ENCODE measurements around the gene LCA5L.
"Not testable (repeated sequence)": the region's sequence is repeated elsewhere in the genome, so short reads cannot be mapped to it uniquely, and the experiment has no call there.

LCA5L gene

DNA sequence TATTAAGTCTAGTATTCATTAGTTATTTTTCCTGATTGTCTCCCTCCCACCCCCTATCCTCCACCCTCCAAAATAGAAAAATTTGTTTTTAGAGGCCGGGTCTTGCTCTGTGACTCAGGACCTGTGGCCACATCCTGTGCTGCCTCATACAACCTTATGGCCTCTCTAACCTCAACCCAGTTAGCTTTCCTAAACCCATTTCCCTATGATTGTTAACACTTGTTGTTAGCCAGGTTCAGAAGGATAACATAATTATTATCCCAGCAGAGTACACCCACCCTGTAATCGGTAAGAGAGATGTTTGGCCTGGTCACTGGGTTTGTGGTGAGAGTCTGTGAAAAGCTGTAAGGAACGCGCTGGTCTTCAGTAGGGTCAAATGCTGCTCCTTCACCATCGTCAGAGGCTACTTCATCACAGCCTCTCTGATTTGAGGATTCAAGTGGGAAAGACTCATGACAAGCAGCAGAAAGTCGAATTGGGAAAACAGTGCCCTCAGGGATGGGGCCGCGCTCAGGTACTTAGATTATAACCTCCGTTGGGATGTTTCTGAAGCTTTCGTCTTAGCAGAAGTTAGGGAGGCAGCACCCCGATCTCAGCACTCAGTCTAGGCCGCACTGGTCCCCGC lies 60.8 kb downstream of the LCA5L start:
- DNase-seq (ENCODE audit: insufficient read length): no peak
- TF ChIP-seq TAF1 (IDR thresholded peaks at IDR 0.05; ENCODE audit: borderline replicate concordance, low read depth, low read length): no peak
- no peak for FAIRE-seq

DNA sequence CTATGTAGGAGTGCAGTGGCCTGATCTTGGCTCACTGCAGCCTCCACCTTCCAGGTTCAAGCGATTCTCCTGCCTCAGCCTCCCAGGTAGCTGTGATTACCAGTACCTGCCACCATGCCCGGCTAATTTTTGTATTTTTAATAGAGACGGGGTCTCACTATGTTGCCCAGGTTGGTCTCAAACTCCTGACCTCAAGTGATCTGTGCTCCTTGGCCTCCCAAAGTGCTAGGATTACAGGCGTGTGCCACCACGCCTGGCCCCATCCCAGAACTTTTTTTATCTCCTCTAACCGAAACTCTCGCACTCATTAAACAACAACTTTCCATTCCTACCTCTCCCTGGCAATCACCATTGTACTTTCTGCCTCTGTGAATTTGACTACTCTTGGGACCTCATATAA lies 63.5 kb downstream of the LCA5L start:
- FAIRE-seq; DNase-seq (ENCODE audit: insufficient read length): not testable (repeated sequence)

DNA sequence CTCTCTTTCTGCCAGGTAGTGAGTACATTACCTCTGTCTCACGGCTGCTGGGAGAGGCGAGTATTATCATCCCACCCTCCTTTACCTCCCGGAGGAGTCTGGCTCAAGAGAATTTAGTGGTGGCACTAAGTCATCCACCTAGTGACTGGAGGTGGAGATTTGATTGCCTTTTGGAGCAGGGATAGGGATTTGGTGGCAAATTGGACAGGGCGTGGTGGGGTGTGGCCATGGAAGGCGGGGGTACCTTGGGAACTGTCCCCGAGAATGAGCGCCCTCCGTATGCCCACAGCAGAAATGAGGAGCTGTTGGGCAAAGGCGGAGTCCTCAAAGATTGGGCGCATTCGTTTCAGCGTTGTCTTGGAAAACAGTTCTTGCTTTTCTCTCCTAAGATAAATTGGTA lies 64.6 kb downstream of the LCA5L start:
- DNase-seq (ENCODE audit: insufficient read length) (no peak), FAIRE-seq (no peak)
- TF ChIP-seq POLR2AphosphoS5 (IDR thresholded peaks at IDR 0.05; ENCODE audit: low read depth, low read length) (no peak), TAF1 (IDR thresholded peaks at IDR 0.05; ENCODE audit: borderline replicate concordance, low read depth, low read length) (no peak), POLR2A (IDR thresholded peaks at IDR 0.05; ENCODE audit: low read depth, low read length) (no peak)

DNA sequence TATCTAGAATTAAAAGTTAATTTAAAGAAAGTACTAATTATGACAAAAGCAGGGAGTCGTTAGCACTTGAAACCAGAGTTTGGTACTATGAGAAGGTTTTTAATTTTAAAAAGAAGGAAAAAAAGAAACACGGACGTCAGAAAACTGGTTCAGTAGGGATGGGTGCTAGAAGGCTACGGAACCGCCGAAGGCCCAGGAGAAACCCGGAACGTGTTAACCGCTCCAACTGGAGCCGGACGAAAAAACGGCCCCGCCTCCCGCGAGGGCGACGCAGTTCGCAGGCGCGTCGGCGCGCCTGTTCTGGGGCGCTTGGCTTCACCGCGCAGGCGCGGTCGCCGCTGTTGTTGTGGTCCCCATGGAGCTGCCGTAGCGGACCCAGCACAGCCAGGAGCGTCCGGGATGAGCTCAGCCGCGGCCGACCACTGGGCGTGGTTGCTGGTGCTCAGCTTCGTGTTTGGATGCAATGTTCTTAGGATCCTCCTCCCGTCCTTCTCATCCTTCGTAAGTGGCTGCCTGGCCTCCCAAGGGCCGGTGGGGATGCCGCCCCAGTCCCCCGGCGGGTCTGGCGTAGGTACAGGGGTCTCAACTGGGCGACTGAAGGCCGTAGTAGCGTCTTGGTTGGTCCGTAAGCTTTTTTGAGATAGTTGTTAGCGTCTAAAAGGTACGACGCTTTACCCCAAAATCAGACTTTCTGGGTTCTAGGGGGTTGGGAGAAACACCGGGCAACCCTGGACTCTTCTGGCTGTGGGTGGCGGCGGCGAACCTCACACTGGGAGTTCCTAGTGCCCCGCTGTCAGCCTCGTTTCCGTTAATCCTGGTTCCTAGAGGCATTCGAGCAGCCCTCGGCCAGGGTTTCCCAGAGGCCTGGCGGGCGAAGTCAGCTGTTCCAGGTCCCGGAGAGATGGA lies 65.3 kb downstream of the LCA5L start:
- DNase-seq (ENCODE audit: insufficient read length) (peak; percentile 89), FAIRE-seq (peak; percentile 96)
- TF ChIP-seq POLR2A (IDR thresholded peaks at IDR 0.05; ENCODE audit: low read depth, low read length): peak; percentile 53; the same call in 1 of the 2 replicates
- peak; percentile 60; the same call in 1 of the 2 replicates for TF ChIP-seq POLR2AphosphoS5 (IDR thresholded peaks at IDR 0.05; ENCODE audit: low read depth, low read length)
- TF ChIP-seq TAF1 (IDR thresholded peaks at IDR 0.05; ENCODE audit: borderline replicate concordance, low read depth, low read length): 0 out of 2 replicates have a peak, but pooled peaks have one; percentile 54

DNA sequence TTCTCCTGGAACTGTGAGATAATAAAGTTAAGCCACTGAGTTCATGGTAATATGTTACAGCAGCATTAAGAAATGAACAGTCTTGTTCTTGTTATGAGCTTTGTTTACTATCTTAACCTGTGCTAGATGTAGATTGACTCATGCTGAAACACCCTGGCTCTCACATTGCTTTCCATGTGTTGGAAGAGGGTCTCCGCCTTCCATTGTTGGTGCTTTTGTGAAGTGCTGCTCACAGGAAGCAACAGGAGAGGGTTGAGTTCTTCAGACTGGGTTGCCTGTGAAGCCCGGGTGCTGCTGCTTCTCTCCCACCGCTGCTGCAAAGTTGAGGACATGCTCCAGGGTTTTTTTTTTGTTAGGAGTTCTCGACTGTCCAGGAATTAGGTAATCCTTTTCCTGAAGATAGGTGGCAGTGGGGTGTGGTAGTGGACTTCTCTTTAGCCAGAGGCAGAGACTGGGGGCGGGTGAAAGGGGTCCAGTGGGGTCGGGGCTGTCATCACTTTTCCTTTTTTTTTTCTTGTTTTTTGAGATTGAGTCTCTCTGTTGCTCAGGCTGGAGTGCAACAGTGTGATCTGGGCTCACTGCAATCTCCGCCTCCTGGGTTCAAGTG lies 68.0 kb downstream of the LCA5L start:
- no peak for TF ChIP-seq POLR2AphosphoS5 (IDR thresholded peaks at IDR 0.05; ENCODE audit: low read depth, low read length)
- no peak for TF ChIP-seq TAF1 (IDR thresholded peaks at IDR 0.05; ENCODE audit: borderline replicate concordance, low read depth, low read length)
- no peak for TF ChIP-seq POLR2A (IDR thresholded peaks at IDR 0.05; ENCODE audit: low read depth, low read length)
- no peak for FAIRE-seq
- no peak for DNase-seq (ENCODE audit: insufficient read length)

DNA sequence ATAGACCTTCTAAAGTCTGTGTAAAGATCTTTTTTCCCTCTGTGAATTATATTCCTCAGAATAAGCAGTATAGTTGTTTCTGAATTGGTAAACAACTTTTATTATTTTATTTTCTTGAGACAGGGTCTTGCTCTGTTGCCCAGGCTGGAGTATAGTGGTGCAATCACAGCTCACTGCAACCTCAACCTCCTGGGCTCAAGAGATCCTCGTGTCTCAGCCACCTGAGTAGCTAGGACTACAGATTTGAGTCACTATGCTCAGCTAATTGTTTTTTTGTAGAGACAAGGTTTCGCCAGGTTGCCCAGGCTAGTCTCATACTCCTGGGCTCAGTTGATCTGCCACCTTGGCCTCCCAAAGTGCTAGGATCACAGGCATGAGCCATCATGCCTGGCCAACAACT lies 70.1 kb downstream of the LCA5L start:
- TF ChIP-seq POLR2A (IDR thresholded peaks at IDR 0.05; ENCODE audit: low read depth, low read length) (no peak), TAF1 (IDR thresholded peaks at IDR 0.05; ENCODE audit: borderline replicate concordance, low read depth, low read length) (no peak)
- DNase-seq (ENCODE audit: insufficient read length): no peak
- FAIRE-seq: no peak

DNA sequence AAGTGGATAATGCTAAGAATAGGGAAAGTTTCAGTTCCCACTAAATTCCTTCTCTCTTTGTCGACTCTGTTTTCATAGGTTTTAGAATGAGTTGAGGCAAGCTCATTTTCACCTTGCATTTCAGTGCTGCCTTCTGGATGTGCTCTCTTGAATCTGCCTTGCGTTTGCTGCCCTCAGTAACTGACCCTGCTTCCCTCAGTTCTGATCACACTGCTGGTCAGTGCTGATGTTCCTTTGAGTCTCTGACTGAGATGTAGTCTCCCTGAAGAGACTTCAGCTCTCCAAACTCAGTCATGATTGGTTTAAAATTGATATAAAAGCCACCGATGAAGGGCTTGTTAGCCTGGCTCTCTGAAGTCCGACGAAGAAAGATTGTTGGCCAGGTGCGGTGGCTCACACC lies 71.5 kb downstream of the LCA5L start:
- no peak for FAIRE-seq
- DNase-seq (ENCODE audit: insufficient read length): no peak
- TF ChIP-seq POLR2A (IDR thresholded peaks at IDR 0.05; ENCODE audit: low read depth, low read length) (no peak), POLR2AphosphoS5 (IDR thresholded peaks at IDR 0.05; ENCODE audit: low read depth, low read length) (no peak), TAF1 (IDR thresholded peaks at IDR 0.05; ENCODE audit: borderline replicate concordance, low read depth, low read length) (no peak)

DNA sequence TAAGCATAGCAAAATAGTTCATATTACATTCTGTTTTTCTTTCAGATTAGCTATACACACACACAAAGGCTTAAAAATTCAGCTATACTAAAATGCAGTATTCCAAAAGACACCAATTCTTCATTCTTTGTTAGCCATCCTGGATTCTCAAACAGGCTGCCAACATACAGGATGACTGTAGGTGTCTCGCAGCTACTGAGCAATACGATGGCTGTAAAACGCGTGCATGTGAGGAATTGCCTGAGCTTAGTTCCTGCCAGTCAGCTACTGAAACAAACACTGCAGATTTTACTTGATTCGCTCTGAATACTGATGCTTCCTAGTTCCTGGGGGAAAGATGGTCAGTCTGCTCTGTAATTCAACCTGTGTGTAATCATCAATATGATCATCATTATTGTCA lies 71.9 kb downstream of the LCA5L start:
- DNase-seq (ENCODE audit: insufficient read length) (no peak), FAIRE-seq (no peak)
- TF ChIP-seq POLR2A (IDR thresholded peaks at IDR 0.05; ENCODE audit: low read depth, low read length) (no peak), POLR2AphosphoS5 (IDR thresholded peaks at IDR 0.05; ENCODE audit: low read depth, low read length) (no peak), TAF1 (IDR thresholded peaks at IDR 0.05; ENCODE audit: borderline replicate concordance, low read depth, low read length) (no peak)

DNA sequence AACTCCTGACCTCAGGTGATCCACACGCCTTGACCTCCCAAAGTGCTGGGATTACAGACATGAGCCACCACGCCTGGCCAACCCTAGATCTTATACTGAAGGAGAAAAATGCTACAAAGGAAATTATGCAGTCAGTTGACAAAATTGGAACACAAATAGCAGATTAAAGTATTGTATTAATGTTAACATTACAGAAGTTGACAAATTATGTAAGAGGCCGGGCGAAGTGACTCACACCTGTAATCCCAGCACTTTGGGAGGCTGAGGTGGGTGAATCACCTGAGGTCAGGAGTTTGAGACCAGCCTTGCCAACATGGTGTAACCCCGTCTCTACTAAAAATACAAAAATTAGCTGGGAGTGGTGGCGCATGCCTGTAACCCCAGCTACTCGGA lies 75.7 kb downstream of the LCA5L start:
- FAIRE-seq; DNase-seq (ENCODE audit: insufficient read length): not testable (repeated sequence)

DNA sequence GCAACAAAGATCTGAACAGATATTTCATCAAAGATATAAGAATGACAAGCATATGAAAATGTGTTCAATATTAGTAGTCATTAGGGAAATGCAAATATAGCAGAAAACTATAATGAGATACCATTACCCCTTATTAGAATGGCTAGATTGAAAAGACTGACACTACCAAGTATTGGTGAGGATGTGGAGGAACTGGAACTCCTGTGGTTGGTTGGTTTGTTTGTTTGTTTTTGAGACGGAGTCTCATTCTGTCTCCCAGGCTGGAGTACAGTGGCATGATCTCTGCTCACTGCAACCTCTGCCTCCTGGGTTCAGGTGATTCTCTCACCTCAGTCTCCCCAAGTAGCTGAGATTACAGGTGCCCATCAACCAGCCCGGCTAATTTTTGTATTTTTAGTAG lies 77.8 kb downstream of the LCA5L start:
- no peak for TF ChIP-seq TAF1 (IDR thresholded peaks at IDR 0.05; ENCODE audit: borderline replicate concordance, low read depth, low read length)
- no peak for TF ChIP-seq POLR2AphosphoS5 (IDR thresholded peaks at IDR 0.05; ENCODE audit: low read depth, low read length)
- no peak for TF ChIP-seq POLR2A (IDR thresholded peaks at IDR 0.05; ENCODE audit: low read depth, low read length)
- DNase-seq (ENCODE audit: insufficient read length): no peak
- FAIRE-seq: no peak

DNA sequence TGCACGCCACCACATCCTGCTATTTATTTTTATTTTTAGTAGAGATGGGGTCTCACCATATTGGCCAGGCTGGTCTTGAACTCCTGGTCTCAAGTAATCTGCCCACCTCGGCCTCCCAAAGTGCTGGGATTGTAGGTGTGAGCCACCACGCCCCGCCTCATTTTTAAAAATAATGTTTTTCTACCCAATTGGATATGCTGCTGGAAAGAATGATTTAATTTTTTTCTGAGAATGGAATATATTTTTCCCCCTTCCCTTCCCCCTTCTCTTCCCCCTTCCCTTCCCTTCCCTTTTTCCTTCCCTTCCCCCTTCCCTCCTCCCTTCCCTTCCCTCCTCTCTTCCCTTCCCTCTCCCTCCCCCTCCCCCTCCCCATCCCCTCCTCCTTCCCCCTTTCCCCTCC lies 79.0 kb downstream of the LCA5L start:
- no peak for DNase-seq (ENCODE audit: insufficient read length)
- no peak for TF ChIP-seq POLR2AphosphoS5 (IDR thresholded peaks at IDR 0.05; ENCODE audit: low read depth, low read length)
- no peak for TF ChIP-seq POLR2A (IDR thresholded peaks at IDR 0.05; ENCODE audit: low read depth, low read length)
- TF ChIP-seq TAF1 (IDR thresholded peaks at IDR 0.05; ENCODE audit: borderline replicate concordance, low read depth, low read length): no peak
- FAIRE-seq: no peak

DNA sequence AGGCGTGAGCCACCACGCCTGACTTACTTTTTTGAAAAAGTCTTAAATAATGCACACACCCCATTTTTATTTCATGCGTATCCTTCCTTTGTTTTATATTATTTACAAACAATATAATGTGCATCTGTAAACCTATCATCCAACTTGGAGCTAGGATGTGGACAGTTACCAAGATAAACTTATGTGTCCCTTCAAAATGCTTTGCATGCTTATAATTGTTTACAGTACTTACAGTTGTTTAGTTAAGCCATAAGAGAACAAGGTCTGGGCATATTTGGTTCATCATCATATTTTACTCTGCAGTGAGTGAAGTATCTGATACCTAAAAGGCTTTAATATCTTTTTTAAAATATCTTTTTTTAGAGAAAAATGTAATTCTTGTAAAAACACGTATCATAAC lies 80.6 kb downstream of the LCA5L start:
- TF ChIP-seq TAF1 (IDR thresholded peaks at IDR 0.05; ENCODE audit: borderline replicate concordance, low read depth, low read length): no peak
- TF ChIP-seq POLR2A (IDR thresholded peaks at IDR 0.05; ENCODE audit: low read depth, low read length): no peak
- no peak for TF ChIP-seq POLR2AphosphoS5 (IDR thresholded peaks at IDR 0.05; ENCODE audit: low read depth, low read length)
- no peak for DNase-seq (ENCODE audit: insufficient read length)
- no peak for FAIRE-seq
